ENCODE measurements around the gene ARL3. TPM values are rescaled to one million over a fixed set of nuclear protein-coding genes. Genes with fewer than 3 reads are reported as not detected.
A peak's percentile ranks its signal among the peaks of the same experiment; 100 is the strongest.

Gene ARL3
- total RNA-seq, 2 experiments from 2014 or later, result 0.99 to 1.3 TPM

DNA sequence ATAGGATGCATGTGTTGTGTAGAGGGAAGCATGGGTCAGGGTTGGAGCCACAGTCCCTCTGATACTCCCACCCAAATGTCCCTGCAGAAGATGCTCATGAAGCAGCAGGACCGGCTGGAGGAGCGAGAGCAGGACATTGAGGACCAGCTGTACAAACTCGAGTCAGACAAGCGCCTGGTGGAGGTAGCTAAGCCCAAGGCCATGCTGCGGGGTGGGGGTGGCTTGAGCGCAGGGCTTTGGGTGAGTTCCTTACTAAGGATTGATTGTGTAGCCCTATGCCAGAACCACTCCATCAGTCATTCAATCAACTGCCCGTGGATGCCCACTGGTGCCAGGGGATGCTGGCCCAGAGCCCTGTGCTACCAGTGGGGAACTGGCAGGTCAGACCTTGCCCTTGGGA, 59.6 kb downstream of the ARL3 start:
- H3K27me3 Mint-ChIP-seq, result no peaks in the 10 kb centered on the region
- peaks cover 65% of the 10 kb centered on the region for H3K4me1 Mint-ChIP-seq (ENCODE audit: low read depth)
- Histone ChIP-seq H3K27ac (ENCODE audit: low read depth in 1 of 2, low read length in 2 of 2) (no peak overlapping the region), H3K4me1 (ENCODE audit: insufficient read depth, low read length) (peaks cover 66% of the 10 kb centered on the region), H3K27me3 (ENCODE audit: control insufficient read depth in 1 of 2, insufficient read depth in 2 of 2, low read length in 2 of 2) (no peaks in the 10 kb centered on the region), H3K4me3 (ENCODE audit: low read length) (no peak overlapping the region), H3K36me3 (ENCODE audit: insufficient read depth, low read length) (peaks cover 61% of the 10 kb centered on the region), H3K9me3 (ENCODE audit: control insufficient read depth in 1 of 2, insufficient read depth in 1 of 2, low read length in 2 of 2) (no peaks in the 10 kb centered on the region)
- no peak for ATAC-seq (ENCODE audit: poor library complexity)
- H3K9me3 Mint-ChIP-seq, result no peaks in the 10 kb centered on the region
- H3K36me3 Mint-ChIP-seq (ENCODE audit: low read depth), result peaks cover 71% of the 10 kb centered on the region
- POLR2A ChIA-PET, result interaction anchor here (1.3 kb wide), 1 partner anchor 10 kb away, joined by 10 read pairs; the partner anchor contains the start of gene TRIM8
- peak overlapping the region; percentile 97 for H3K27ac Mint-ChIP-seq
- CTCF ChIA-PET, result no interaction called here
- no peak for DNase-seq
- TF ChIP-seq, protein P1, sequence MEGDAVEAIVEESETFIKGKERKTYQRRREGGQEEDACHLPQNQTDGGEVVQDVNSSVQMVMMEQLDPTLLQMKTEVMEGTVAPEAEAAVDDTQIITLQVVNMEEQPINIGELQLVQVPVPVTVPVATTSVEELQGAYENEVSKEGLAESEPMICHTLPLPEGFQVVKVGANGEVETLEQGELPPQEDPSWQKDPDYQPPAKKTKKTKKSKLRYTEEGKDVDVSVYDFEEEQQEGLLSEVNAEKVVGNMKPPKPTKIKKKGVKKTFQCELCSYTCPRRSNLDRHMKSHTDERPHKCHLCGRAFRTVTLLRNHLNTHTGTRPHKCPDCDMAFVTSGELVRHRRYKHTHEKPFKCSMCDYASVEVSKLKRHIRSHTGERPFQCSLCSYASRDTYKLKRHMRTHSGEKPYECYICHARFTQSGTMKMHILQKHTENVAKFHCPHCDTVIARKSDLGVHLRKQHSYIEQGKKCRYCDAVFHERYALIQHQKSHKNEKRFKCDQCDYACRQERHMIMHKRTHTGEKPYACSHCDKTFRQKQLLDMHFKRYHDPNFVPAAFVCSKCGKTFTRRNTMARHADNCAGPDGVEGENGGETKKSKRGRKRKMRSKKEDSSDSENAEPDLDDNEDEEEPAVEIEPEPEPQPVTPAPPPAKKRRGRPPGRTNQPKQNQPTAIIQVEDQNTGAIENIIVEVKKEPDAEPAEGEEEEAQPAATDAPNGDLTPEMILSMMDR (IDR thresholded peaks at IDR 0.05), result no peak
- H3K4me3 Mint-ChIP-seq, result no peak overlapping the region
- intact Hi-C loops (cut with DNase I, micrococcal nuclease), result no loop called here

DNA sequence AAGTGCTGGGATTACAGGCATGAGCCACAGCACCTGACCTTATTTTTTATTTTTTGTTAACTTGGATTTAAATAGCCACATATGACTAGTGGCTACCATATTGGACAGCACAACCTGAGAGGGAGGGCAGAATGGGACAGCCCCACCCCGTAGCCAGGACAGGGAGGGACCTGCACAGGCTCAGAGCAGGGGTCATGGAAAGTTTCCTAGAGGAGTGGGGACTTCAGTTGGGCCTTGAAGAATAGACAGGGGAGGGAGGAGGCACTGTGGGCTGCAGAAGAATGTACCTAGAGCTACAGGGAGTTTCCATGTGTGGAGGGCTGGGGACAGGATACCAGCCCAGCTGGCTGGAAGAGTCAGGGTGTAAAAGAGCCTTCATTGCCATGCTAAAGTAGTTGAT, 61.1 kb downstream of the ARL3 start:
- Histone ChIP-seq H3K4me3 (ENCODE audit: low read length) (no peak overlapping the region), H3K27ac (ENCODE audit: low read depth in 1 of 2, low read length in 2 of 2) (peak overlapping the region; percentile 21 to 24), H3K9me3 (ENCODE audit: control insufficient read depth in 1 of 2, insufficient read depth in 1 of 2, low read length in 2 of 2) (no peaks in the 10 kb centered on the region), H3K4me1 (ENCODE audit: insufficient read depth, low read length) (peaks cover 67% of the 10 kb centered on the region), H3K27me3 (ENCODE audit: control insufficient read depth in 1 of 2, insufficient read depth in 2 of 2, low read length in 2 of 2) (no peaks in the 10 kb centered on the region), H3K36me3 (ENCODE audit: insufficient read depth, low read length) (peaks cover 54% of the 10 kb centered on the region)
- Mint-ChIP-seq H3K36me3 (ENCODE audit: low read depth) (peaks cover 67% of the 10 kb centered on the region), H3K27ac (peak overlapping the region; percentile 97), H3K4me1 (ENCODE audit: low read depth) (peaks cover 70% of the 10 kb centered on the region), H3K4me3 (no peak overlapping the region), H3K9me3 (no peaks in the 10 kb centered on the region), H3K27me3 (no peaks in the 10 kb centered on the region)
- intact Hi-C loops (cut with DNase I, micrococcal nuclease), result loop anchor here in 1 of 2 experiments (2.0 kb wide), 1 partner anchor 22 kb away; no protein-coding TSS in a partner anchor
- DNase-seq, result no peak
- ChIA-PET CTCF (no interaction called here), POLR2A (interaction anchor here (1.0 to 1.8 kb wide), 3 partner anchors 8 to 61 kb away, joined by 3 to 4 read pairs (median 4); partner anchors contain the start of genes ARL3 and SFXN2)
- TF ChIP-seq, protein P1 (IDR thresholded peaks at IDR 0.05), result no peak
- ATAC-seq (ENCODE audit: poor library complexity), result no peak

DNA sequence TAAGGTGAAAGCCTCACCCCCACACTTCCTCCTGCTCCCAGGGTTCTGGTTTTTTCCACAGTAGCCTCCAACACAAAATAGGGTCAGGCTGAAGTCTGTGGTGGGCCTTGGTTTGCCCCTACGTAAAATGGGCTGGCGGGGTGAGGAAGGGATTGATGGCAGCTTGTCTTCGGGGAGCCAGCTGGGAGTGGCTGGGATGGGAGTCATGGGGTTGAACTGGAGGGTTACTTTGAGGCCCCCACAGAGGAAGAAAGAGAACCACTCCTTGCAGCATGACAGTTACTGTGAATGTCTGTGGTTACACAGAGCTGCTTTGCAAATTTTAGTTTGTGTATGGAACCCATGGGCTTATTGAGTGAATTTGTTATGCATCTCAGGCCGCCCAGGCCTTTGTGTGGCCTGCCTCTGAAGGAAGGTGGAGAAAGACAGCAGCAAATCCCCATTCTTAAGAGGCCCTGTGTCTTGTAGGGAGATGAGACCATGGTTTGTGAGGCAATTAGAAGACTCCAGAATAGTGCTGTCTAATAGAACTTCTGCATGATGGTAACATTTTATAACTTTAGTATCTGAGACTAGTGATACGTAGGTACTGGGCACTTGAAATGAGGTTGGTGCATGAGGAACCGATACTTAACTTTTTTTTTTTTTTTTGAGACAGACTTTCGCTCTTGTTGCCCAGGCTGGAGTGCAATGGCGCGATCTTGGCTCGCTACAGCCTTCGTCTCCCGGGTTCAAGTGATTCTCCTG, 61.9 kb downstream of the ARL3 start:
- intact Hi-C loops (cut with DNase I, micrococcal nuclease), result loop anchor here in 1 of 2 experiments (2.0 kb wide), 1 partner anchor 22 kb away; no protein-coding TSS in a partner anchor
- H3K4me1 Mint-ChIP-seq (ENCODE audit: low read depth), result peaks cover 70% of the 10 kb centered on the region
- H3K4me1 ChIP-seq (ENCODE audit: insufficient read depth, low read length), result peaks cover 67% of the 10 kb centered on the region
- H3K36me3 ChIP-seq (ENCODE audit: insufficient read depth, low read length), result peaks cover 50% of the 10 kb centered on the region
- H3K27ac ChIP-seq (ENCODE audit: low read depth in 1 of 2, low read length in 2 of 2), result peak overlapping the region; percentile 52 to 66
- H3K27ac Mint-ChIP-seq, result peak overlapping the region; percentile 97
- H3K27me3 ChIP-seq (ENCODE audit: control insufficient read depth in 1 of 2, insufficient read depth in 2 of 2, low read length in 2 of 2), result no peaks in the 10 kb centered on the region
- H3K4me3 ChIP-seq (ENCODE audit: low read length), result no peak overlapping the region
- no peaks in the 10 kb centered on the region for H3K9me3 ChIP-seq (ENCODE audit: control insufficient read depth in 1 of 2, insufficient read depth in 1 of 2, low read length in 2 of 2)
- TF ChIP-seq, protein P1 (IDR thresholded peaks at IDR 0.05), result no peak
- peak overlapping the region; percentile 69 for H3K4me3 Mint-ChIP-seq
- no peaks in the 10 kb centered on the region for H3K9me3 Mint-ChIP-seq
- no peaks in the 10 kb centered on the region for H3K27me3 Mint-ChIP-seq
- ChIA-PET POLR2A (interaction anchor here (1.0 to 1.9 kb wide), 6 partner anchors 8 to 23 kb away, joined by 3 to 5 read pairs (median 4); no protein-coding TSS in a partner anchor), CTCF (no interaction called here)
- H3K36me3 Mint-ChIP-seq (ENCODE audit: low read depth), result peaks cover 60% of the 10 kb centered on the region
- DNase-seq (peak in 1 of 14 experiments; percentile 10), ATAC-seq (ENCODE audit: poor library complexity) (no peak)

Data from CD4-positive, alpha-beta T cell (primary cell).